ENCODE results near the gene PARS2.

Gene PARS2

GRCh38 chr1:54715493-54716298 lies 48.6 kb downstream of the PARS2 start, which contains the start of gene TTC4:
Gene TTC4, plus strand, starts transcription at chr1:54715861. Its CDS starts 48 bp downstream, at chr1:54715909.
- peak; percentile 79 for DNase-seq (ENCODE audit: low read depth)
- peak within 1 kb of the TSS; percentile 90 for H3K4me3 ChIP-seq (replicated peaks; ENCODE audit: low read depth, low read length)
- TF ChIP-seq CTCF (IDR thresholded peaks at IDR 0.05; ENCODE audit: low read length, missing control alignments), result no peak

GRCh38 chr1:54714881-54715492 lies 49.3 kb downstream of the PARS2 start:
- H3K4me3 ChIP-seq (replicated peaks; ENCODE audit: low read depth, low read length), result peak overlapping the region; percentile 90
- no peak for TF ChIP-seq CTCF (IDR thresholded peaks at IDR 0.05; ENCODE audit: low read length, missing control alignments)
- DNase-seq (ENCODE audit: low read depth), result no peak

- no peak for DNase-seq (ENCODE audit: low read depth)
- H3K4me3 ChIP-seq (replicated peaks; ENCODE audit: low read depth, low read length), result no peak overlapping the region
- no peak for TF ChIP-seq CTCF (IDR thresholded peaks at IDR 0.05; ENCODE audit: low read length, missing control alignments)
Measured at GRCh38 chr1:54711536-54711935, 52.8 kb downstream of the PARS2 start.

- no peak for TF ChIP-seq CTCF (IDR thresholded peaks at IDR 0.05; ENCODE audit: low read length, missing control alignments)
- no peak overlapping the region for H3K4me3 ChIP-seq (replicated peaks; ENCODE audit: low read depth, low read length)
- no peak for DNase-seq (ENCODE audit: low read depth)
Measured at GRCh38 chr1:54710841-54711240, 53.5 kb downstream of the PARS2 start.

- no peak for DNase-seq (ENCODE audit: low read depth)
- no peak overlapping the region for H3K4me3 ChIP-seq (replicated peaks; ENCODE audit: low read depth, low read length)
- no peak for TF ChIP-seq CTCF (IDR thresholded peaks at IDR 0.05; ENCODE audit: low read length, missing control alignments)
Measured at GRCh38 chr1:54710434-54710833, 53.9 kb downstream of the PARS2 start.

GRCh38 chr1:54709547-54710292 lies 54.6 kb downstream of the PARS2 start:
- no peak overlapping the region for H3K4me3 ChIP-seq (replicated peaks; ENCODE audit: low read depth, low read length)
- TF ChIP-seq CTCF (IDR thresholded peaks at IDR 0.05; ENCODE audit: low read length, missing control alignments), result no peak
- DNase-seq (ENCODE audit: low read depth), result no peak
